Activated T-helper 2 cell treated with anti-CD3 and anti-CD28 coated beads, Interferon-gamma antibody, Interleukin-2, Interleukin-4, amounts not matched to agents 10 μg/mL and 5 μg/mL and 100 μg/mL, durations not matched to agents 14 hours and 24 hours and 36 hours (primary cell): ENCODE data around the gene PIEZO2. TPM values are rescaled to one million over a fixed set of nuclear protein-coding genes. Genes with fewer than 3 reads are reported as not detected.
"Not testable (repeated sequence)": the region's sequence is repeated elsewhere in the genome, so short reads cannot be mapped to it uniquely, and the experiment has no call there.

ENCODE experiments used
- DNase-seq: peaks from one replicate; pipeline ENCODE4 v3.0.0; 2021; ENCODE audit warnings: low spot score
- H3K27ac Mint-ChIP-seq: one replicate; pipeline ENCODE4 v1.8.0; 2021; ENCODE audit warnings: mixed read lengths
- H3K27me3 Mint-ChIP-seq: one replicate; pipeline ENCODE4 v1.8.0; 2021; ENCODE audit warnings: low read depth, mixed read lengths
- H3K36me3 Mint-ChIP-seq: one replicate; pipeline ENCODE4 v1.8.0; 2021; ENCODE audit warnings: low read depth, mixed read lengths
- H3K4me1 Mint-ChIP-seq: one replicate; pipeline ENCODE4 v1.8.0; 2021; ENCODE audit warnings: low read depth, mixed read lengths
- H3K4me3 Mint-ChIP-seq: one replicate; pipeline ENCODE4 v1.8.0; 2021; ENCODE audit warnings: low read depth, mild to moderate bottlenecking, moderate library complexity, mixed read lengths
- H3K9me3 Mint-ChIP-seq: one replicate; pipeline ENCODE4 v1.8.0; 2021; ENCODE audit warnings: mixed read lengths
- intact Hi-C: fragments of 100-400 bp; cut with micrococcal nuclease; formaldehyde crosslinking; loops from one replicate; pipeline ENCODE4 v1.15.1; 2023
- total RNA-seq: library from RNA; stranded (reverse); gene quantifications from 2 replicates; pipeline ENCODE4 v1.2.3, GENCODE V29; 2022

Gene PIEZO2
- total RNA-seq, 1 donor from 2014 or later = not detected

DNA sequence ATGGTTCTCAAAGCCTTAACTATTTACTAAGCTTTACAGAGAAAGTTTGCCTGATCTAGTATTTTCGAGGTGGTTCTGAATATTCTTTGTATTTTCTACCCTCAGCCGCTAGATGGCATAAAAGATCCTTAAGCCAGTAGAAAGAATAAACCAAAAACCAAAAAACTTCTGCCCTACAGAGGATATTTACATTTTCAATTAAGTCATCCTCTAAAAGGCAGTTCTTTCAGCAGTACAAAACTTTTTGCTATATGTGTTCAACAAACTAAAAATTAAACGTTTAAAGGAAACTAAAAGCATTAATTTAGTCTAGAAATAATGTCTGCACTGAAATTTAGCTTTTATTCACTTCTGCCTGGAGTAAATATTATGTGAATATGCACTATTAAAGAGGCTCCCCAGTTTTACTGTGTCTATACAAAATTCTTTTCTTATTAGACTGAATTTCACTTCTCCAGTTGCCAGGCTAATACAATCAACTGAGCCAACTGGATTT, 297.5 kb downstream of the PIEZO2 start:
- Mint-ChIP-seq H3K4me3 (no peak overlapping the region), H3K27me3 (peaks cover 4% of the 10 kb centered on the region), H3K36me3 (no peaks in the 10 kb centered on the region), H3K9me3 (no peaks in the 10 kb centered on the region), H3K4me1 (no peaks in the 10 kb centered on the region), H3K27ac (no peak overlapping the region)
- intact Hi-C loops = loop anchor here (2.0 to 10.0 kb wide), 2 partner anchors 187 to 303 kb away; no protein-coding TSS in a partner anchor
- DNase-seq = no peak

DNA sequence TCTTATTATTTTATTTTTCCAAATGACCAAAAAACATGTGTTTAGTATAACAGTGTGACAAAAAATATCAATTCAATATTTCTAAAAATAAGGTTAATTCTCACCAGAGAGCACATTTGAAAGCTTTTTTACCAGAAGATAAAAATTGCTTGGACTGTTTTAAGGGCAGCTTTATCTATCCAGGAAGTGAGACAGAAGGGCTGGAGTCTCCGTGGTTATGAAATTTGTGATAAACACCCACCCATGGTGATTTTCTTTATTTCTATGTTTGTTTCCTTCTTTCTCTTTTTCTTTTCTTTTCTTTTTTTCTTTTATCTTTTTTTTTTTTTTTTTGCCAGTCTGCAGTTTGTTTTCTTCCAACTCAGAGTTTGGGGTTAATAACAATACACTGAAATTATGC, 298.5 kb downstream of the PIEZO2 start:
- Mint-ChIP-seq H3K4me3 (no peak overlapping the region), H3K4me1 (no peaks in the 10 kb centered on the region), H3K36me3 (no peaks in the 10 kb centered on the region), H3K9me3 (no peaks in the 10 kb centered on the region), H3K27me3 (peaks cover 4% of the 10 kb centered on the region), H3K27ac (no peak overlapping the region)
- intact Hi-C loops = loop anchor here (2.0 to 10.0 kb wide), 2 partner anchors 188 to 304 kb away; no protein-coding TSS in a partner anchor
- DNase-seq = no peak

DNA sequence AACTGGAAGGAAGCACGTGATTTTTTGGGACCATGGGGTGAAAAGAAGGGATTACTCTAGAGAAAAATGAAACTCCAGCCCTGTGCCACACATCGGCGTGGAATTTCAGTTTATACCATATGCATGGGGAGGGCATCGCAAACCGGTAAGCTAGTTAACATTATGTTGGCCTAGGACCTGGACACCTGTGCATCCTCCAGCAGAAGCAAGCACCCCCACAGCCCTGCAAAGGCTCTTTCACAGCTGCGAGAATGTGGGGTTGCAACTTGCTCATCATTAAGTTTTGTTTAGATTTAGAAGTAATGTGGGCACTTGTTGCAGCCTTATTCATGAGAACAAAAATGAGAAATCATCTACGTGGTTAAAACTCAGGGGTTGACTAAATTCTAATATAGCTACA, 299.2 kb downstream of the PIEZO2 start:
- H3K4me3 Mint-ChIP-seq = no peak overlapping the region
- intact Hi-C loops = loop anchor here (2.0 to 10.0 kb wide), 2 partner anchors 189 to 305 kb away; no protein-coding TSS in a partner anchor
- no peak overlapping the region for H3K27ac Mint-ChIP-seq
- H3K36me3 Mint-ChIP-seq = no peaks in the 10 kb centered on the region
- DNase-seq = no peak
- no peaks in the 10 kb centered on the region for H3K9me3 Mint-ChIP-seq
- peaks cover 4% of the 10 kb centered on the region for H3K27me3 Mint-ChIP-seq
- no peaks in the 10 kb centered on the region for H3K4me1 Mint-ChIP-seq

DNA sequence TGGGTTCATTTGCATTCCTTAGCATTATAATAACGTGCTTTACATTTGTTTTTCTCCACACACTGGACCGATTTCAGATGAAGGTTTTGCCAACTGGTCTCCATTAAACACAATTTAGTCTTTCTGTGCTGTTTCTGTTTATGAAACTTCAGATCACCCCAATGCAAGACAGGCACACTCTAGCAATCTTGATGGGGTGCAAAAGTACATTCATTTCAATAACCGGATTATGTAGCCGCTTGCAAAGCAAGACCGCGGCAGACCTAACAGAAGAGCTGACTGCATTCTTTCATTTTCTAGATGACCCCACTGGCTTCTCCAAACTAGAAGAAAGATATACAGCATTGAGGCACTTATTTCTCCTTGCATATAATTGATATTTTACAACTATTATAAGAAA, 301.5 kb downstream of the PIEZO2 start:
- Mint-ChIP-seq H3K27ac (no peak overlapping the region), H3K36me3 (no peaks in the 10 kb centered on the region), H3K4me1 (no peaks in the 10 kb centered on the region), H3K27me3 (peaks cover 3% of the 10 kb centered on the region), H3K9me3 (no peaks in the 10 kb centered on the region), H3K4me3 (no peak overlapping the region)
- intact Hi-C loops = no loop called here
- DNase-seq = no peak

DNA sequence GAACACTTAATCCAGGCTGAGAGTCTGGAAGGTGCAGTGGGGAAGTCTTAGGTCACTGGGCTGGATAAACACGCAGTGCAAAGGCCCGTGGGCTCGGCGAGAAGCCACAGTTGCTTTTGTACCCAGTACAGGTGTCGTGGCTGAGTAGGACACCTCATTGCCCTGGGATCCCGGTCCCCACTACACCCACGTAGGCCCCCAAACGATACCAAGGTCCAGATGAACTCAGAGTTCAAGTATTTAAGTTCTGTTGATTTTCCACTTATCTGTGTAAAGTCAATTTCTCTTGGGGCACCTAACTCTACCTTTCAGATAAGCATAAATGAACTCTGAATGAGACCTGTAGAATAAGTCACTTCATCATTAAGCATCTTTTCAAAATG, 302.0 kb downstream of the PIEZO2 start:
- Mint-ChIP-seq H3K27me3 (no peaks in the 10 kb centered on the region), H3K4me1 (no peaks in the 10 kb centered on the region), H3K9me3 (no peaks in the 10 kb centered on the region), H3K4me3 (no peak overlapping the region), H3K27ac (no peak overlapping the region), H3K36me3 (no peaks in the 10 kb centered on the region)
- intact Hi-C loops = no loop called here
- no peak for DNase-seq

DNA sequence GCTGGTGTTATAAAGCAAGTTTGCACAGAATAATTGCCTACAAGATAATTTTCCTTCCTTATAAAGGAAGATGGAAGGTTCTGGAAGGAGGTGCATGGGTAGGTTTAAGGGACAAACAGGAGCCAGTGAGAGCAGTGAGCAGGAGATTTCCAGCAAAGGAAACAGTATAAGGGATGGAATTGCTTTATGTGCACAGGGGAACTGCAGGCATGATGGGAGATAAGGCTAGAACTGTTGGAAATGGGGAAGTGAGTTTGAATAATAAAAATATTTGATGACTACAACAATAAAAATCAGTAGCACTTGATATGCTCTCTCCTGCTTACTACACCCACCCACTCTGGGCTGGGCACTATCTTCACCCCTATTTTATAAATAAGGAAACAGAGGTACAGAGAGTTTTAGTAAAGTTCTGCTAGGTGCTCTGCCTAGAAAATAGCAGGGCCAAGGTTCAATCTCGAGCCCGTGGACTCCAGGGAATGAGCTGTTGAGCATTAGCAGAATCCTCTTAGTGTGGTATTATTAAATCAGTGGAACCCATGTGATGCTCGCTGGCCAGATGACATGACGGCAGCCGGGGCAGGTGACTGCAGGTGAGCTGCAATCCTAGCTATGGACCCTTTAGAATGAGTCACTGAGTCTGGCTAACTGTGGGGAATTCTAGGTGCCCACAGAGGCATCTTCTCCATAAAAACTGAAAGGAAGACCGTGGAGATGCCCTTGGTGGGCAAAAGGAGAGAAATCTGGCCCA, 302.5 kb downstream of the PIEZO2 start:
- no peaks in the 10 kb centered on the region for H3K36me3 Mint-ChIP-seq
- no peak overlapping the region for H3K27ac Mint-ChIP-seq
- H3K4me3 Mint-ChIP-seq = no peak overlapping the region
- H3K4me1 Mint-ChIP-seq = no peaks in the 10 kb centered on the region
- intact Hi-C loops = no loop called here
- no peaks in the 10 kb centered on the region for H3K27me3 Mint-ChIP-seq
- no peak for DNase-seq
- no peaks in the 10 kb centered on the region for H3K9me3 Mint-ChIP-seq

DNA sequence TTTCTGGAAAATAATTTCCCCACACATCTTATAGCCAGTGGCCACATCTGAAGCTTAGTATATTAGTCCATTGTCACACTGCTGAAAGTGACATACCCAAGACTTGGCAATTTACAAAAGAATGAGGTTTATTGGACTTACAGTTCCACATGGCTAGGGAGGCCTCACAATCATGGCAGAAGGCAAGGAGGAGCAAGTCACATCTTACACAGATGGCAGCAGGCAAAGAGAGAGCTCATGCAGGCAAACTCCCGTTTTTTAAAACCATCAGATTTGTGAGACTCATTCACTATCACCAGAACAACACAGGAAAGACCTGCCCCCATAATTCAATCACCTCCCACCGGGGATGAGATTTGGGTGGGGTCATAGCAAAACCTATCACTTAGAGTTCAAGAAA, 303.3 kb downstream of the PIEZO2 start:
- H3K36me3 Mint-ChIP-seq, intact Hi-C loops, H3K27me3 Mint-ChIP-seq, H3K9me3 Mint-ChIP-seq, H3K4me1 Mint-ChIP-seq, H3K27ac Mint-ChIP-seq, H3K4me3 Mint-ChIP-seq, DNase-seq: not testable (repeated sequence)

DNA sequence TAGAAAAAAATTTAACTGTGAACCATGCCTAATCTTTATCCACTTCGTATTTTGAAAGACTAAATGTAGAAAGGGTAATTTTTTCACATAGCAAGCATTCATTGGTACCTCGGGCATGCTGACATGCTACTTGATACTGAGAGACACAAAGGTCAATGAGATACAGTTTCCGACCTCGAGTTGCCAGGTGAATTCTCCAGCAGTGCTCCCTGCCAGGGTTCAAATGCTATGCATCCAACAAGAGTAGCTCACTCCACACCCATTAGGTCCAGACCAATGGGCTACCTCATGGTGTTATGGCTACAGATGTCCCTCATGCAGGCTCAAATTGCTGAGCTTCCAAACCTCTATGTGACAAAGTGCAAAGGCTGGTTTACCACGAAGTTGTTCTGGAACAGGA, 305.8 kb downstream of the PIEZO2 start:
- intact Hi-C loops = no loop called here
- Mint-ChIP-seq H3K27ac (no peak overlapping the region), H3K27me3 (no peaks in the 10 kb centered on the region)

DNA sequence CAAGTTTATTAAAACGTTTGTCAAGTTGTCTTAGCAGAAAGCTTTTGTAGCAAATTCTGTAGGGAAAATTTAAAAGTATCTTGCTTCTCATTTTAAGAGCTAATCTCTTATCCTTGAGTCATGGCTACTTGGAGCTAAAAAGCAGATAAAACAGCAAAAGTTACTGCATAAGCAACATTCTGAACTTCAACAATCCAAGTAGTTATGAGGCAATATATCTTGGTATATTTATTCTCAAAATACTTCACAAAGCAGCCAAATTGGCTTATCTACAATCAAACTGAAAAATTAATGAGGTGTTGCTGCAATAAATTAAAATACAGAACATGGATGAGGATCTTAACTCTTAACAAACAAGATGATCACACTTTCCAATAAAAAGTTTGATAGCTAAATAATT, 306.5 kb downstream of the PIEZO2 start:
- no peaks in the 10 kb centered on the region for H3K4me1 Mint-ChIP-seq
- no peaks in the 10 kb centered on the region for H3K9me3 Mint-ChIP-seq
- intact Hi-C loops = no loop called here
- H3K27ac Mint-ChIP-seq = no peak overlapping the region
- H3K36me3 Mint-ChIP-seq = no peaks in the 10 kb centered on the region
- no peak for DNase-seq
- H3K27me3 Mint-ChIP-seq = no peaks in the 10 kb centered on the region
- no peak overlapping the region for H3K4me3 Mint-ChIP-seq

More for the DNA sequence above, 305.8 kb downstream of the PIEZO2 start:
- no peak for DNase-seq
- H3K4me3 Mint-ChIP-seq = no peak overlapping the region
- H3K36me3 Mint-ChIP-seq = no peaks in the 10 kb centered on the region
- H3K4me1 Mint-ChIP-seq = no peaks in the 10 kb centered on the region
- no peaks in the 10 kb centered on the region for H3K9me3 Mint-ChIP-seq

DNA sequence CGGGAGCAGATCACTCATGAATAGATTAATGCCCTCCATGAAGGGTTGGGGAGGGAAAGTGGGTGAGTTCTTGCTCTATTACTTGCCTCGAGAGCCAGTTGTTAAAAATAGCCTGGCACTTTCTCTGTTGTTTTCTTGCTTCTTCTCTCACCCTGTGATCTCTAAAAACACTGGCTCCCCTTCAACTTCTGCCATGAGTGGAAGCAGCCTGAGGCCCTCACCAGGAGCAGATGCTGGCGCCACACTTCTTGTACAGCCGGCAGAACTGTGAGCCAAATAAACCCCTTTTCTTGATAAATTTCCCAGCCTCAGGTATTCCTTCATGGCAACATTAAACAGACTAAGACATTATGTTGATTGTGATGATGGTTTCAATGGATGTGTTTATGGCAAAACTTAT, 307.0 kb downstream of the PIEZO2 start:
- H3K4me3 Mint-ChIP-seq = no peak overlapping the region
- H3K4me1 Mint-ChIP-seq = no peaks in the 10 kb centered on the region
- no peaks in the 10 kb centered on the region for H3K9me3 Mint-ChIP-seq
- intact Hi-C loops = no loop called here
- no peak overlapping the region for H3K27ac Mint-ChIP-seq
- H3K36me3 Mint-ChIP-seq = no peaks in the 10 kb centered on the region
- no peaks in the 10 kb centered on the region for H3K27me3 Mint-ChIP-seq
- DNase-seq = no peak

DNA sequence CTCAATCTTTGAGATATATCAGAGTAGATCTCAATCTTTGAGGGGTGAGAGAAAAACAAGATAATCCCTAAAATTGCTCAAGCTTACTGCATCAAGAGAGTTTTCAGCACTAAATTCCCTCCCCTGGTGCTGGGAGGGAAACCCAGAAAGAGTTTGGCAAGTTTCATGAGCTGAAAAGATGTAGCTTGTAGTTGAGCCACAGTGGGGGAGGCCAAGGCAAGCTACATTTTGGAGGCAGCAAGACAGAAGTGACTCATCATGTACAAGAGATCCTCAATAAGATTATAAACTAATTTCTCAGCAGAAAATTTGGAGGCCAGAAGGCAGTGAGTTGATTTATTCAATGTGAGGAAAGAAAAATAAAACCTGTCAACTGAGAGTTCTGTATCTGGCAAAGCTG, 308.2 kb downstream of the PIEZO2 start:
- DNase-seq = no peak
- intact Hi-C loops = no loop called here
- Mint-ChIP-seq H3K9me3 (no peaks in the 10 kb centered on the region), H3K4me3 (no peak overlapping the region), H3K36me3 (no peaks in the 10 kb centered on the region), H3K27ac (no peak overlapping the region), H3K4me1 (no peaks in the 10 kb centered on the region), H3K27me3 (no peaks in the 10 kb centered on the region)

DNA sequence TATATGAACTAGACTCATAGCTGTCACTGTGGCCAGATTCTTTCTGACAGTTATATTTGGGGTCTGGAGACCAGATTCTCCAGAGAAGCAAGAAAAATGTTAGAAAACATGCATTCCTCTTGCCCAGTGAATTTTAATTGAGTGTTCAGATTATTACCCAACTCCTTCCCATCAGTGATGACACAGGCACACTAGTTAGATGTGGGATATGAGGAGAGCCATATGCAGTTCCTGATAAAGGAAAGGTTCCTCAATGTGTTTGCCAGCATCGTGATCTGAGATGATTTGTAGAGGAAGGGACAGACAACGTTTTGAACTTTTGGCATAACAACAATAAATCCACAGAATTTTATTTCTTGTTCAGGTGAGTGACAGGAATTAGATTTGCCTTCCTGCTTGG, 308.6 kb downstream of the PIEZO2 start:
- Mint-ChIP-seq H3K9me3 (no peaks in the 10 kb centered on the region), H3K4me3 (no peak overlapping the region), H3K27ac (no peak overlapping the region), H3K36me3 (no peaks in the 10 kb centered on the region), H3K27me3 (no peaks in the 10 kb centered on the region), H3K4me1 (no peaks in the 10 kb centered on the region)
- intact Hi-C loops = no loop called here
- DNase-seq = no peak

DNA sequence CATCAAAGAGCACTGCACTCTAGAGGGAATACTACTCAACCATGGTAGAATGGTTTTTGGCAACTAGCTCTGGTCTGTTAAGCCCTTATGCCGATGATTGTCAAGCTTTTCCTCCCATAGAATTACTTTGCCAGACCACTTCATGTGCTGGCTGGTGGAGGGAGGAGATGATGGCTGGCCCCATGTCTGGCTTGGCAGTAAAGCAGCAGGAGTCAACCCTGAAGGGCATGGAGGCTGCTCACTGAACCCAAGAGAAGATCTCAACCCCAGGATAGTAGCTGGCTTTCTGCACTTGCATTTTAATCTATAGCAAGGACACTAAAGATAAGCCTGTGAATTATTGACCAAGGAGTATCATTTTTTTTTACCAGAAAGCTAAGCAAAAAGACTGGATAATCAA, 309.9 kb downstream of the PIEZO2 start:
- intact Hi-C loops = no loop called here
- Mint-ChIP-seq H3K4me1 (no peaks in the 10 kb centered on the region), H3K9me3 (no peaks in the 10 kb centered on the region), H3K4me3 (no peak overlapping the region), H3K27me3 (no peaks in the 10 kb centered on the region), H3K27ac (no peak overlapping the region), H3K36me3 (no peaks in the 10 kb centered on the region)
- DNase-seq = no peak
